ENCODE measurements around the gene ACVRL1.

The ACVRL1 gene

DNA sequence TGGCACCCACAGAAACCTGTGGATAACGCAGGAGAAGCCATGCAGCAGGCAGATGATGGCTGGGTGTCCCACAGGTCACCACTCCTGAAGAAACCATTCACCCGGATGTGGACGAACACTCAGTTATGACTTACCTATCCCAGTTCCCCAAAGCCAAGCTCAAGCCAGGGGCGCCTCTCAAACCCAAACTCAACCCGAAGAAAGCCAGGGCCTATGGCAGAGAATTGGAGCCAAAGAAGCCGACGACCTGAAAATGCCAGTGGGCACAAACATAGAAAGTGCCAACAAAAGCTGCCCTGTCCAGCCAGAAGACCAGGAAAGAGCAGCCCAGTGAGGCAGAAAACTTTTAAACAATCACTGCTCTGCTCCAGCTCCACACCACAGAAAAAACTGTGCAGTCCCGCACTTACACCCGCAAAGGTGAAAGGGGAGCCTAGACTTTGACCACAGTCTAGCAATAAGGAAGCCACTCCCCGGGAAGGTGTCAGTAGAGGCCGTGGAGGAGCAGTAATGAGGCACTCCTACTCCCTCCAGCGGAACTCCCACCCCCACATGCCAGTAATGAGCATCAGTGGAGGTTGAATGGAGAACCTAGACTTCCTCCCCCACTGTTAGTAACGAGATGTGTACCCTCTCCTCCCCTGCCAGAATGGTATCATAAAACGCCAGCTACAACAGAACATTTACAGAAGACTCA lies 6.0 kb upstream of the ACVRL1 start:
- ATAC-seq, result no peak

DNA sequence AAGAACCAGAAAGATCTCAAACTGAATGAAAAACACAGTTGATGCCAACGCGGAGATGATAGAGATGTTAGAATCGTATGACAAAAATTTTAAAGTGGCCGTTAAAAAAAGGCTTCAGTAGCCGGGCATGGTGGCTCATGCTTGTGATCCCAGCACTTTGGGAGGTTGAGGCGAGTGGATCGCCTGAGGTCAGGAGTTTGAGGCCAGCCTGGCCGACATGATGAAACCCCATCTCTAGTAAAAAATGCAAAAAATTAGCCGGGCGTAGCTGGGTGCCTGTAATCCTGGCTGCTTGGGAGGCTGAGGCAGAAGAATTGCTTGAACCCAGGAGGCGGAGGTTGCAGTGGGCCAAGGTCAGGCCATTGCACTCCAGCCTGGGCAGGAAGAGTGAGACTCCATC lies 5.4 kb upstream of the ACVRL1 start:
- no peak for ATAC-seq
- no peak for TF ChIP-seq OSR1 (CRISPR knock-in tag; IDR thresholded peaks at IDR 0.05)
- TF ChIP-seq ZNF70 (CRISPR knock-in tag; IDR thresholded peaks at IDR 0.05), result no peak
- TF ChIP-seq, protein P1, sequence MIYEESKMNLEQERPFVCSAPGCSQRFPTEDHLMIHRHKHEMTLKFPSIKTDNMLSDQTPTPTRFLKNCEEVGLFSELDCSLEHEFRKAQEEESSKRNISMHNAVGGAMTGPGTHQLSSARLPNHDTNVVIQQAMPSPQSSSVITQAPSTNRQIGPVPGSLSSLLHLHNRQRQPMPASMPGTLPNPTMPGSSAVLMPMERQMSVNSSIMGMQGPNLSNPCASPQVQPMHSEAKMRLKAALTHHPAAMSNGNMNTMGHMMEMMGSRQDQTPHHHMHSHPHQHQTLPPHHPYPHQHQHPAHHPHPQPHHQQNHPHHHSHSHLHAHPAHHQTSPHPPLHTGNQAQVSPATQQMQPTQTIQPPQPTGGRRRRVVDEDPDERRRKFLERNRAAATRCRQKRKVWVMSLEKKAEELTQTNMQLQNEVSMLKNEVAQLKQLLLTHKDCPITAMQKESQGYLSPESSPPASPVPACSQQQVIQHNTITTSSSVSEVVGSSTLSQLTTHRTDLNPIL (CRISPR knock-in tag; IDR thresholded peaks at IDR 0.05; ENCODE audit: low read depth), result no peak
- TF ChIP-seq ZC3H10 (CRISPR knock-in tag; IDR thresholded peaks at IDR 0.05), result no peak
- TF ChIP-seq RARB (CRISPR knock-in tag; IDR thresholded peaks at IDR 0.05), result no peak
- TF ChIP-seq, protein P2, sequence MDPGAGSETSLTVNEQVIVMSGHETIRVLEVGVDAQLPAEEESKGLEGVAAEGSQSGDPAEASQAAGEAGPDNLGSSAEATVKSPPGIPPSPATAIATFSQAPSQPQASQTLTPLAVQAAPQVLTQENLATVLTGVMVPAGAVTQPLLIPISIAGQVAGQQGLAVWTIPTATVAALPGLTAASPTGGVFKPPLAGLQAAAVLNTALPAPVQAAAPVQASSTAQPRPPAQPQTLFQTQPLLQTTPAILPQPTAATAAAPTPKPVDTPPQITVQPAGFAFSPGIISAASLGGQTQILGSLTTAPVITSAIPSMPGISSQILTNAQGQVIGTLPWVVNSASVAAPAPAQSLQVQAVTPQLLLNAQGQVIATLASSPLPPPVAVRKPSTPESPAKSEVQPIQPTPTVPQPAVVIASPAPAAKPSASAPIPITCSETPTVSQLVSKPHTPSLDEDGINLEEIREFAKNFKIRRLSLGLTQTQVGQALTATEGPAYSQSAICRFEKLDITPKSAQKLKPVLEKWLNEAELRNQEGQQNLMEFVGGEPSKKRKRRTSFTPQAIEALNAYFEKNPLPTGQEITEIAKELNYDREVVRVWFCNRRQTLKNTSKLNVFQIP (CRISPR knock-in tag; IDR thresholded peaks at IDR 0.05; ENCODE audit: borderline replicate concordance, low read depth), result no peak
- no peak for TF ChIP-seq ZFP3 (CRISPR knock-in tag; IDR thresholded peaks at IDR 0.05)
- TF ChIP-seq ISL1 (CRISPR knock-in tag; IDR thresholded peaks at IDR 0.05), result no peak
- no peak for TF ChIP-seq BACH2 (CRISPR knock-in tag; IDR thresholded peaks at IDR 0.05; ENCODE audit: borderline replicate concordance)
- TF ChIP-seq ARNTL (CRISPR knock-in tag; IDR thresholded peaks at IDR 0.05; ENCODE audit: borderline replicate concordance, low read depth), result no peak
- no peak for TF ChIP-seq ESRRG (CRISPR knock-in tag; IDR thresholded peaks at IDR 0.05)
- TF ChIP-seq, protein P3, sequence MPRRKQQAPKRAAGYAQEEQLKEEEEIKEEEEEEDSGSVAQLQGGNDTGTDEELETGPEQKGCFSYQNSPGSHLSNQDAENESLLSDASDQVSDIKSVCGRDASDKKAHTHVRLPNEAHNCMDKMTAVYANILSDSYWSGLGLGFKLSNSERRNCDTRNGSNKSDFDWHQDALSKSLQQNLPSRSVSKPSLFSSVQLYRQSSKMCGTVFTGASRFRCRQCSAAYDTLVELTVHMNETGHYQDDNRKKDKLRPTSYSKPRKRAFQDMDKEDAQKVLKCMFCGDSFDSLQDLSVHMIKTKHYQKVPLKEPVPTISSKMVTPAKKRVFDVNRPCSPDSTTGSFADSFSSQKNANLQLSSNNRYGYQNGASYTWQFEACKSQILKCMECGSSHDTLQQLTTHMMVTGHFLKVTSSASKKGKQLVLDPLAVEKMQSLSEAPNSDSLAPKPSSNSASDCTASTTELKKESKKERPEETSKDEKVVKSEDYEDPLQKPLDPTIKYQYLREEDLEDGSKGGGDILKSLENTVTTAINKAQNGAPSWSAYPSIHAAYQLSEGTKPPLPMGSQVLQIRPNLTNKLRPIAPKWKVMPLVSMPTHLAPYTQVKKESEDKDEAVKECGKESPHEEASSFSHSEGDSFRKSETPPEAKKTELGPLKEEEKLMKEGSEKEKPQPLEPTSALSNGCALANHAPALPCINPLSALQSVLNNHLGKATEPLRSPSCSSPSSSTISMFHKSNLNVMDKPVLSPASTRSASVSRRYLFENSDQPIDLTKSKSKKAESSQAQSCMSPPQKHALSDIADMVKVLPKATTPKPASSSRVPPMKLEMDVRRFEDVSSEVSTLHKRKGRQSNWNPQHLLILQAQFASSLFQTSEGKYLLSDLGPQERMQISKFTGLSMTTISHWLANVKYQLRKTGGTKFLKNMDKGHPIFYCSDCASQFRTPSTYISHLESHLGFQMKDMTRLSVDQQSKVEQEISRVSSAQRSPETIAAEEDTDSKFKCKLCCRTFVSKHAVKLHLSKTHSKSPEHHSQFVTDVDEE (CRISPR knock-in tag; IDR thresholded peaks at IDR 0.05), result no peak
- TF ChIP-seq, protein P4, sequence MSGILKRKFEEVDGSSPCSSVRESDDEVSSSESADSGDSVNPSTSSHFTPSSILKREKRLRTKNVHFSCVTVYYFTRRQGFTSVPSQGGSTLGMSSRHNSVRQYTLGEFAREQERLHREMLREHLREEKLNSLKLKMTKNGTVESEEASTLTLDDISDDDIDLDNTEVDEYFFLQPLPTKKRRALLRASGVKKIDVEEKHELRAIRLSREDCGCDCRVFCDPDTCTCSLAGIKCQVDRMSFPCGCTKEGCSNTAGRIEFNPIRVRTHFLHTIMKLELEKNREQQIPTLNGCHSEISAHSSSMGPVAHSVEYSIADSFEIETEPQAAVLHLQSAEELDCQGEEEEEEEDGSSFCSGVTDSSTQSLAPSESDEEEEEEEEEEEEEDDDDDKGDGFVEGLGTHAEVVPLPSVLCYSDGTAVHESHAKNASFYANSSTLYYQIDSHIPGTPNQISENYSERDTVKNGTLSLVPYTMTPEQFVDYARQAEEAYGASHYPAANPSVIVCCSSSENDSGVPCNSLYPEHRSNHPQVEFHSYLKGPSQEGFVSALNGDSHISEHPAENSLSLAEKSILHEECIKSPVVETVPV (CRISPR knock-in tag; IDR thresholded peaks at IDR 0.05), result no peak
- no peak for TF ChIP-seq CSDC2 (CRISPR knock-in tag; IDR thresholded peaks at IDR 0.05)
- TF ChIP-seq TOX (CRISPR knock-in tag; IDR thresholded peaks at IDR 0.05; ENCODE audit: borderline replicate concordance), result no peak
- no peak for TF ChIP-seq ZNF565 (CRISPR knock-in tag; conservative IDR thresholded peaks at IDR 0.05; ENCODE audit: low read depth)

More for the DNA sequence above, 6.0 kb upstream of the ACVRL1 start:
- TF ChIP-seq, protein P1 (CRISPR knock-in tag; IDR thresholded peaks at IDR 0.05; ENCODE audit: low read depth), result no peak
- TF ChIP-seq OSR1 (CRISPR knock-in tag; IDR thresholded peaks at IDR 0.05) (no peak), TCF4 (CRISPR knock-in tag; IDR thresholded peaks at IDR 0.05; ENCODE audit: borderline replicate concordance) (no peak), BACH2 (CRISPR knock-in tag; IDR thresholded peaks at IDR 0.05; ENCODE audit: borderline replicate concordance) (no peak), ZNF70 (CRISPR knock-in tag; IDR thresholded peaks at IDR 0.05) (no peak), ESRRG (CRISPR knock-in tag; IDR thresholded peaks at IDR 0.05) (no peak), ZFP3 (CRISPR knock-in tag; IDR thresholded peaks at IDR 0.05) (no peak), CSDC2 (CRISPR knock-in tag; IDR thresholded peaks at IDR 0.05) (no peak), SNAI2 (CRISPR knock-in tag; IDR thresholded peaks at IDR 0.05) (no peak), ZC3H10 (CRISPR knock-in tag; IDR thresholded peaks at IDR 0.05) (no peak)
- TF ChIP-seq, protein P3 (CRISPR knock-in tag; IDR thresholded peaks at IDR 0.05), result no peak
- TF ChIP-seq, protein P2 (CRISPR knock-in tag; IDR thresholded peaks at IDR 0.05; ENCODE audit: borderline replicate concordance, low read depth), result no peak
- TF ChIP-seq, protein P4 (CRISPR knock-in tag; IDR thresholded peaks at IDR 0.05), result no peak
